Measurements from ENCODE around the gene TSPAN14. TPM values are rescaled to one million over a fixed set of nuclear protein-coding genes. Genes with fewer than 3 reads are reported as not detected.

The TSPAN14 gene
- total RNA-seq: 10 to 100 TPM; 18.9 to 72.9 (median 55.8) TPM

DNA sequence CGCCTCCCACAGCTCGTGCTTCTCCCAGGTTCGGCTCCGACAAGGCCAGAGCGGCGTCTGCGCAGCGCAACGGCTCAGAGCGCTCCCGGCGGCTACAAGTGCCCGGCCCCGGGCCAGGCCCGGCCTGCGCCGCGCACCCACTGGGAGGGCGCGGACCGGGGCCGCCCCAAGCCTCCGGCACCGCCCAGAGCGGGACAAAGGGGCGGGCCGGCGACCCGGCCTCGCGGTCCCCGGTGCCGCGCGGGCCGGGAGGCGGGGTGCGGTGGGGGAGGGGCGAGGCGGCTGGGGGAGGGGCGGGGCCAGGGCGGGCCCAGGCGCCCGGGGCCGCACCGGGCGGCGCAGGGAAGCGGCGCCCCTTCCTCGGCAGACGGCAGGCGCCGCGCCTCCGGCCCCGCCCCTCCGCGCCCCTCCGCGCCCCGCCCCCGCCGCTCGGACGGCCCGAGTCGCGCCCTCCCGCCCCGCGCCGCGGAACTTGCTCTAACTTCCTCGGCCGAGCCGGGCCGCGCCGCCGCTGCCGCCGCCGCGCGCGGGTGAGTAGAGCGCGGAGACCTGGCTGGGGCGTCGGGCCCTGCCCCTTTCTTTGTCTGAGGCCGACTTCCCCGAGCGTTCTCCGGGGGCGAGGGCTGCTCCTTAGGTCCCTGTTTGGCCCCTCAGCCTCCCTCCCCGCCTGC is at the start of gene TSPAN14:
Gene TSPAN14, plus strand, starts transcription at position 469 of the 671 bp plus-strand sequence. CDS start 34,924 bp downstream, outside the sequence.
- TF ChIP-seq CTCF (IDR thresholded peaks at IDR 0.05): no peak
- no peak for TF ChIP-seq EP300 (IDR thresholded peaks at IDR 0.05; ENCODE audit: low read depth)
- peak; percentile 61 for TF ChIP-seq POLR2A (IDR thresholded peaks at IDR 0.05)
- peak; percentile 67 to 88 (median 80) for TF ChIP-seq POLR2AphosphoS5 (IDR thresholded peaks at IDR 0.05)
- 0% methylated on average over 34 of the region's 97 CpGs; no CpG with 5 or more reads in 1 of the 2 donors for WGBS, 2 donors (ENCODE audit: low coverage in 1 of 2)
- Histone ChIP-seq H3K4me3 (peak within 1 kb of the TSS; percentile 78 to 98 (median 82)), H3K27ac (peak within 1 kb of the TSS; percentile 97 to 100 (median 98)), H3K27me3 (no peaks in the 10 kb centered on the region), H3K36me3 (no peaks in the 10 kb centered on the region), H3K9me3 (no peaks in the 10 kb centered on the region), H3K4me1 (peaks cover 19 to 46% (median 41%) of the 10 kb centered on the region in 4 donors)
- DNase-seq: peak; percentile 87
- intact Hi-C loops (cut with DNase I; ENCODE audit: low total_unique reads) (loop anchor here (2.0 kb wide), 1 partner anchor 45 kb away; no protein-coding TSS in a partner anchor), in situ Hi-C loops (cut with MboI; ENCODE audit: low pct_ligation_motif_present in 1 of 4, low pct_unique_long_range_greater_than_20kb in 1 of 4, low sequenced_read_pairs in 3 of 4) (loop anchor here in 1 of 4 donors (5.0 kb wide), 1 partner anchor 53 kb away; no protein-coding TSS in a partner anchor)

- intact Hi-C loops (cut with DNase I; ENCODE audit: low total_unique reads) (no loop called here), in situ Hi-C loops (cut with MboI; ENCODE audit: low pct_ligation_motif_present in 1 of 4, low pct_unique_long_range_greater_than_20kb in 1 of 4, low sequenced_read_pairs in 3 of 4) (no loop called here)
- no peaks in the 10 kb centered on the region for H3K9me3 ChIP-seq
- WGBS, 2 donors (ENCODE audit: low coverage in 1 of 2): 54 to 83% methylated on average over 1 of the region's 1 CpG
- H3K4me3 ChIP-seq: no peak overlapping the region
- peaks cover 8 to 25% (median 21%) of the 10 kb centered on the region in 4 donors for H3K4me1 ChIP-seq
- TF ChIP-seq POLR2AphosphoS5 (IDR thresholded peaks at IDR 0.05) (no peak), POLR2A (IDR thresholded peaks at IDR 0.05) (no peak), EP300 (IDR thresholded peaks at IDR 0.05; ENCODE audit: low read depth) (no peak), CTCF (IDR thresholded peaks at IDR 0.05) (no peak)
- no peaks in the 10 kb centered on the region for H3K36me3 ChIP-seq
- no peaks in the 10 kb centered on the region for H3K27me3 ChIP-seq
- H3K27ac ChIP-seq: no peak overlapping the region
- no peak for DNase-seq
These were observed 49.1 kb upstream of the TSPAN14 start for GRCh38 chr10:80405035-80405434.

- H3K27ac ChIP-seq: no peak overlapping the region
- intact Hi-C loops (cut with DNase I; ENCODE audit: low total_unique reads): no loop called here
- in situ Hi-C loops (cut with MboI; ENCODE audit: low pct_ligation_motif_present in 1 of 4, low pct_unique_long_range_greater_than_20kb in 1 of 4, low sequenced_read_pairs in 3 of 4): no loop called here
These were observed 48.5 kb upstream of the TSPAN14 start for GRCh38 chr10:80405626-80406025.

More at GRCh38 chr10:80405626-80406025, 48.5 kb upstream of the TSPAN14 start:
- TF ChIP-seq EP300 (IDR thresholded peaks at IDR 0.05; ENCODE audit: low read depth) (no peak), POLR2AphosphoS5 (IDR thresholded peaks at IDR 0.05) (no peak), CTCF (IDR thresholded peaks at IDR 0.05) (no peak), POLR2A (IDR thresholded peaks at IDR 0.05) (no peak)
- no peak for DNase-seq
- Histone ChIP-seq H3K9me3 (no peaks in the 10 kb centered on the region), H3K27me3 (no peaks in the 10 kb centered on the region), H3K36me3 (no peaks in the 10 kb centered on the region), H3K4me1 (peaks cover 9 to 31% (median 27%) of the 10 kb centered on the region in 4 donors), H3K4me3 (no peak overlapping the region)
- 82 to 100% methylated on average over 2 to 4 of the region's 4 CpGs for WGBS, 2 donors (ENCODE audit: low coverage in 1 of 2)
